Measurements from ENCODE around the gene PTPN4.

The PTPN4 gene

DNA sequence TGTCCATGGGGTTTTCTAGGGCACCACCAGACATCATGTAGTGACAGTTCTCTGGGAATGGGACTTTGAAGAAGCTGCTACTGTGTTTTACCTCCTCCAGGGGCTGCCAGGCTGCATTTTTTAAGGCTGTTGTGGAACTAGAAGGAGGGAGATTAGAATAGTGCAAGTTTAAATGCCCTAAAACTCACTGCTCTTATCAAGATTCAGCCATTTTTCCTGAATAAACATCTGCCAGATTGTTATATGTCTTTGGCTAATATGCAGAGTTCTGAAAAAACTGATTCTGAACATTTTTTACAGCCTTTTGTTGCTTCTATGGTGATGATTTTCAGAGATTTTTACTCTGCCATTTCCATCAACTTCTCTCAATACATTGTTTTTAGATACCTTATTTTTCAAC lies 244.5 kb downstream of the PTPN4 start:
- Histone ChIP-seq H3F3A (ENCODE audit: low read depth) (no peaks in the 10 kb centered on the region), H3K36me3 (ENCODE audit: insufficient read depth, low read length) (no peaks in the 10 kb centered on the region), H3K9me3 (ENCODE audit: insufficient read depth, low read depth, low read length) (no peaks in the 10 kb centered on the region), H3K9ac (ENCODE audit: low read depth, low read length, poor library complexity, severe bottlenecking) (no peak overlapping the region), H3K4me3 (ENCODE audit: low read length, poor library complexity, severe bottlenecking) (no peak overlapping the region), H2AFZ (ENCODE audit: low read length) (no peak overlapping the region; the same call in 1 of the 2 replicates), H3K4me1 (ENCODE audit: insufficient read depth, low read length, poor library complexity, severe bottlenecking) (no peaks in the 10 kb centered on the region), H3K4me2 (ENCODE audit: low read depth, low read length, poor library complexity, severe bottlenecking) (no peak overlapping the region), H3K79me2 (ENCODE audit: insufficient read depth, low read length) (no peaks in the 10 kb centered on the region), H3K27me3 (ENCODE audit: insufficient read depth, low read length, poor library complexity, severe bottlenecking) (no peaks in the 10 kb centered on the region), H3K9me2 (replicated peaks; ENCODE audit: low read depth, low read length) (no peaks in the 10 kb centered on the region), H4K20me1 (ENCODE audit: insufficient read depth, low read length, poor library complexity, severe bottlenecking) (no peaks in the 10 kb centered on the region)
- no peak for TF ChIP-seq CTCF (conservative IDR thresholded peaks at IDR 0.05; ENCODE audit: low read length)
- no peak for TF ChIP-seq EZH2phosphoT487 (IDR thresholded peaks at IDR 0.05; ENCODE audit: borderline replicate concordance)

- Histone ChIP-seq H3K79me2 (ENCODE audit: insufficient read depth, low read length) (no peaks in the 10 kb centered on the region), H3K4me1 (ENCODE audit: insufficient read depth, low read length, poor library complexity, severe bottlenecking) (no peaks in the 10 kb centered on the region), H3K36me3 (ENCODE audit: insufficient read depth, low read length) (no peaks in the 10 kb centered on the region), H2AFZ (ENCODE audit: low read length) (no peak overlapping the region), H3K9me2 (replicated peaks; ENCODE audit: low read depth, low read length) (no peaks in the 10 kb centered on the region), H3K9me3 (ENCODE audit: insufficient read depth, low read depth, low read length) (no peaks in the 10 kb centered on the region), H3K27me3 (ENCODE audit: insufficient read depth, low read length, poor library complexity, severe bottlenecking) (no peaks in the 10 kb centered on the region), H3K4me3 (ENCODE audit: low read length, poor library complexity, severe bottlenecking) (no peak overlapping the region), H3K4me2 (ENCODE audit: low read depth, low read length, poor library complexity, severe bottlenecking) (no peak overlapping the region), H3K9ac (ENCODE audit: low read depth, low read length, poor library complexity, severe bottlenecking) (no peak overlapping the region), H4K20me1 (ENCODE audit: insufficient read depth, low read length, poor library complexity, severe bottlenecking) (no peaks in the 10 kb centered on the region), H3F3A (ENCODE audit: low read depth) (no peaks in the 10 kb centered on the region)
- TF ChIP-seq EZH2phosphoT487 (IDR thresholded peaks at IDR 0.05; ENCODE audit: borderline replicate concordance) (no peak), CTCF (conservative IDR thresholded peaks at IDR 0.05; ENCODE audit: low read length) (no peak)
Measured at GRCh38 chr2:120005834-120006521, 246.3 kb downstream of the PTPN4 start.

DNA sequence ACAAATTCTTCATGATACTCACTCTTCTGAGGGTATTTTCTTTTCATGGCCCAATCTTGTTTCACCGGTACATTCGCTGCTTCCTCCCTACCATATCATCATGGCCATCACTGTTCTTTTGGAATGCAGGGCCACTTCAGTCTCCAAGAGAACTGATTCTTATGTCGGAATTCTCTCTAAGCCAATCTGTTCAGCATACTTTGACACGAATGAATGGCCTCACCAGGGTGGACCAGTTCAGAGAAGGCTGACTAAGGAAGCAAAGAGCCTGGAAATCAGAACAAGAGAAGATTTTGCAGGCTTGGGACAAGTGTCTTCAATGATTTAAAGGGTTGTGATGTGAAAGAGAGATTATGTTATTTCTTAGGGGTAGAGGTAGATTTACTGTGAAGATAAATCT lies 248.1 kb downstream of the PTPN4 start:
- H3K9ac ChIP-seq (ENCODE audit: low read depth, low read length, poor library complexity, severe bottlenecking): no peak overlapping the region
- no peaks in the 10 kb centered on the region for H3K36me3 ChIP-seq (ENCODE audit: insufficient read depth, low read length)
- H3K4me1 ChIP-seq (ENCODE audit: insufficient read depth, low read length, poor library complexity, severe bottlenecking): peaks cover 4% of the 10 kb centered on the region
- no peaks in the 10 kb centered on the region for H4K20me1 ChIP-seq (ENCODE audit: insufficient read depth, low read length, poor library complexity, severe bottlenecking)
- no peaks in the 10 kb centered on the region for H3K27me3 ChIP-seq (ENCODE audit: insufficient read depth, low read length, poor library complexity, severe bottlenecking)
- no peak overlapping the region for H3K4me2 ChIP-seq (ENCODE audit: low read depth, low read length, poor library complexity, severe bottlenecking)
- TF ChIP-seq CTCF (conservative IDR thresholded peaks at IDR 0.05; ENCODE audit: low read length) (no peak), EZH2phosphoT487 (IDR thresholded peaks at IDR 0.05; ENCODE audit: borderline replicate concordance) (no peak)
- no peak overlapping the region for H2AFZ ChIP-seq (ENCODE audit: low read length)
- H3K4me3 ChIP-seq (ENCODE audit: low read length, poor library complexity, severe bottlenecking): no peak overlapping the region
- H3K9me3 ChIP-seq (ENCODE audit: insufficient read depth, low read depth, low read length): no peaks in the 10 kb centered on the region
- H3K9me2 ChIP-seq (replicated peaks; ENCODE audit: low read depth, low read length): no peaks in the 10 kb centered on the region
- no peaks in the 10 kb centered on the region for H3F3A ChIP-seq (ENCODE audit: low read depth)
- no peaks in the 10 kb centered on the region for H3K79me2 ChIP-seq (ENCODE audit: insufficient read depth, low read length)

Measured in Loucy (cell line).